ENCODE results near the gene SNX17.

Gene SNX17

GRCh38 chr2:27370026-27370815 is at the start of gene SNX17, which contains the start of gene EIF2B4:
SNX17 (plus strand) TSS chr2:27370616; CDS start chr2:27370744, 128 bp downstream.
EIF2B4 (minus strand) TSS chr2:27370338; CDS start chr2:27370314, 24 bp downstream.
- Histone ChIP-seq H3K36me3 (ENCODE audit: control insufficient read depth, insufficient read depth, low read length, severe bottlenecking) (peaks cover 67% of the 10 kb centered on the region), H3K9me3 (ENCODE audit: control insufficient read depth, low read length) (no peaks in the 10 kb centered on the region), H3K4me3 (ENCODE audit: low read length) (peak within 1 kb of the TSS; percentile 96), H3K27me3 (replicated peaks; ENCODE audit: control insufficient read depth, insufficient read depth, low read length) (no peaks in the 10 kb centered on the region), H3K4me1 (ENCODE audit: control insufficient read depth, insufficient read depth, low read length) (peaks cover 35% of the 10 kb centered on the region), H3K9ac (ENCODE audit: low read length) (peak within 1 kb of the TSS; percentile 99)
- DNase-seq (ENCODE audit: low read depth) = peak; percentile 99

GRCh38 chr2:27320958-27321543 is 49.4 kb upstream of the SNX17 start:
- DNase-seq (ENCODE audit: low read depth) = peak; percentile 92
- peaks cover 36% of the 10 kb centered on the region for H3K4me1 ChIP-seq (ENCODE audit: control insufficient read depth, insufficient read depth, low read length)
- H3K4me3 ChIP-seq (ENCODE audit: low read length) = peak overlapping the region; percentile 94
- no peaks in the 10 kb centered on the region for H3K27me3 ChIP-seq (replicated peaks; ENCODE audit: control insufficient read depth, insufficient read depth, low read length)
- peaks cover 16% of the 10 kb centered on the region for H3K36me3 ChIP-seq (ENCODE audit: control insufficient read depth, insufficient read depth, low read length, severe bottlenecking)
- no peaks in the 10 kb centered on the region for H3K9me3 ChIP-seq (ENCODE audit: control insufficient read depth, low read length)
- peak overlapping the region; percentile 35 for H3K9ac ChIP-seq (ENCODE audit: low read length)

- Histone ChIP-seq H3K4me1 (ENCODE audit: control insufficient read depth, insufficient read depth, low read length) (peaks cover 36% of the 10 kb centered on the region), H3K9me3 (ENCODE audit: control insufficient read depth, low read length) (no peaks in the 10 kb centered on the region), H3K36me3 (ENCODE audit: control insufficient read depth, insufficient read depth, low read length, severe bottlenecking) (peaks cover 20% of the 10 kb centered on the region), H3K9ac (ENCODE audit: low read length) (peak overlapping the region; percentile 99), H3K4me3 (ENCODE audit: low read length) (peak overlapping the region; percentile 94), H3K27me3 (replicated peaks; ENCODE audit: control insufficient read depth, insufficient read depth, low read length) (no peaks in the 10 kb centered on the region)
- DNase-seq (ENCODE audit: low read depth) = peak; percentile 50
These were observed 48.1 kb upstream of the SNX17 start for GRCh38 chr2:27322301-27322765.

- peak within 1 kb of the TSS; percentile 99 for H3K9ac ChIP-seq (ENCODE audit: low read length)
- H3K4me3 ChIP-seq (ENCODE audit: low read length) = peak within 1 kb of the TSS; percentile 94
- H3K4me1 ChIP-seq (ENCODE audit: control insufficient read depth, insufficient read depth, low read length) = peaks cover 36% of the 10 kb centered on the region
- H3K36me3 ChIP-seq (ENCODE audit: control insufficient read depth, insufficient read depth, low read length, severe bottlenecking) = peaks cover 25% of the 10 kb centered on the region
- no peaks in the 10 kb centered on the region for H3K9me3 ChIP-seq (ENCODE audit: control insufficient read depth, low read length)
- peak; percentile 97 for DNase-seq (ENCODE audit: low read depth)
- no peaks in the 10 kb centered on the region for H3K27me3 ChIP-seq (replicated peaks; ENCODE audit: control insufficient read depth, insufficient read depth, low read length)
These were observed 47.4 kb upstream of the SNX17 start, which contains the start of gene MPV17 for GRCh38 chr2:27322766-27323595. MPV17 (minus strand) TSS chr2:27323097; CDS start chr2:27322517, 580 bp downstream.

- Histone ChIP-seq H3K4me3 (ENCODE audit: low read length) (peak overlapping the region; percentile 94), H3K9ac (ENCODE audit: low read length) (peak overlapping the region; percentile 99), H3K4me1 (ENCODE audit: control insufficient read depth, insufficient read depth, low read length) (peaks cover 36% of the 10 kb centered on the region), H3K27me3 (replicated peaks; ENCODE audit: control insufficient read depth, insufficient read depth, low read length) (no peaks in the 10 kb centered on the region), H3K9me3 (ENCODE audit: control insufficient read depth, low read length) (no peaks in the 10 kb centered on the region), H3K36me3 (ENCODE audit: control insufficient read depth, insufficient read depth, low read length, severe bottlenecking) (peaks cover 33% of the 10 kb centered on the region)
- DNase-seq (ENCODE audit: low read depth) = no peak
These were observed 46.7 kb upstream of the SNX17 start for GRCh38 chr2:27323596-27324285.

GRCh38 chr2:27324720-27325119 is 45.7 kb upstream of the SNX17 start:
- no peaks in the 10 kb centered on the region for H3K27me3 ChIP-seq (replicated peaks; ENCODE audit: control insufficient read depth, insufficient read depth, low read length)
- peaks cover 36% of the 10 kb centered on the region for H3K4me1 ChIP-seq (ENCODE audit: control insufficient read depth, insufficient read depth, low read length)
- no peak for DNase-seq (ENCODE audit: low read depth)
- no peak overlapping the region for H3K9ac ChIP-seq (ENCODE audit: low read length)
- H3K36me3 ChIP-seq (ENCODE audit: control insufficient read depth, insufficient read depth, low read length, severe bottlenecking) = peaks cover 42% of the 10 kb centered on the region
- no peak overlapping the region for H3K4me3 ChIP-seq (ENCODE audit: low read length)
- no peaks in the 10 kb centered on the region for H3K9me3 ChIP-seq (ENCODE audit: control insufficient read depth, low read length)

- DNase-seq (ENCODE audit: low read depth) = no peak
- no peak overlapping the region for H3K4me3 ChIP-seq (ENCODE audit: low read length)
- peaks cover 81% of the 10 kb centered on the region for H3K36me3 ChIP-seq (ENCODE audit: control insufficient read depth, insufficient read depth, low read length, severe bottlenecking)
- no peak overlapping the region for H3K9ac ChIP-seq (ENCODE audit: low read length)
- no peaks in the 10 kb centered on the region for H3K27me3 ChIP-seq (replicated peaks; ENCODE audit: control insufficient read depth, insufficient read depth, low read length)
- no peaks in the 10 kb centered on the region for H3K9me3 ChIP-seq (ENCODE audit: control insufficient read depth, low read length)
- no peaks in the 10 kb centered on the region for H3K4me1 ChIP-seq (ENCODE audit: control insufficient read depth, insufficient read depth, low read length)
These were observed 35.1 kb upstream of the SNX17 start for GRCh38 chr2:27335311-27335710.

GRCh38 chr2:27336173-27336572 is 34.2 kb upstream of the SNX17 start:
- H3K27me3 ChIP-seq (replicated peaks; ENCODE audit: control insufficient read depth, insufficient read depth, low read length) = no peaks in the 10 kb centered on the region
- no peak overlapping the region for H3K9ac ChIP-seq (ENCODE audit: low read length)
- no peaks in the 10 kb centered on the region for H3K9me3 ChIP-seq (ENCODE audit: control insufficient read depth, low read length)
- no peak for DNase-seq (ENCODE audit: low read depth)
- no peak overlapping the region for H3K4me3 ChIP-seq (ENCODE audit: low read length)
- peaks cover 81% of the 10 kb centered on the region for H3K36me3 ChIP-seq (ENCODE audit: control insufficient read depth, insufficient read depth, low read length, severe bottlenecking)
- no peaks in the 10 kb centered on the region for H3K4me1 ChIP-seq (ENCODE audit: control insufficient read depth, insufficient read depth, low read length)

- DNase-seq (ENCODE audit: low read depth) = no peak
- H3K9ac ChIP-seq (ENCODE audit: low read length) = no peak overlapping the region
- H3K4me1 ChIP-seq (ENCODE audit: control insufficient read depth, insufficient read depth, low read length) = peaks cover 16% of the 10 kb centered on the region
- H3K4me3 ChIP-seq (ENCODE audit: low read length) = no peak overlapping the region
- peaks cover 9% of the 10 kb centered on the region for H3K36me3 ChIP-seq (ENCODE audit: control insufficient read depth, insufficient read depth, low read length, severe bottlenecking)
- no peaks in the 10 kb centered on the region for H3K27me3 ChIP-seq (replicated peaks; ENCODE audit: control insufficient read depth, insufficient read depth, low read length)
- no peaks in the 10 kb centered on the region for H3K9me3 ChIP-seq (ENCODE audit: control insufficient read depth, low read length)
These were observed 22.8 kb upstream of the SNX17 start for GRCh38 chr2:27347641-27348040.

- H3K9ac ChIP-seq (ENCODE audit: low read length) = no peak overlapping the region
- no peak for DNase-seq (ENCODE audit: low read depth)
- H3K27me3 ChIP-seq (replicated peaks; ENCODE audit: control insufficient read depth, insufficient read depth, low read length) = no peaks in the 10 kb centered on the region
- peaks cover 6% of the 10 kb centered on the region for H3K36me3 ChIP-seq (ENCODE audit: control insufficient read depth, insufficient read depth, low read length, severe bottlenecking)
- H3K4me3 ChIP-seq (ENCODE audit: low read length) = no peak overlapping the region
- H3K9me3 ChIP-seq (ENCODE audit: control insufficient read depth, low read length) = no peaks in the 10 kb centered on the region
- H3K4me1 ChIP-seq (ENCODE audit: control insufficient read depth, insufficient read depth, low read length) = peaks cover 36% of the 10 kb centered on the region
These were observed 20.2 kb upstream of the SNX17 start for GRCh38 chr2:27350106-27350693.

Measured in adipocyte (in vitro differentiated cells).